ENCODE data around the gene SELENOO. TPM values are rescaled to one million over a fixed set of nuclear protein-coding genes. Genes with fewer than 3 reads are reported as not detected.
A peak's percentile ranks its signal among the peaks of the same experiment; 100 is the strongest.

Gene SELENOO
- total RNA-seq, 1 experiment from 2014 or later = 28.6 TPM

- CTCF ChIA-PET = interaction anchor here (1.2 kb wide), 1 partner anchor 17 kb away, joined by 9 read pairs; no protein-coding TSS in a partner anchor
- Mint-ChIP-seq H3K9me3 (ENCODE audit: low read depth, unreplicated experiment) (no peaks in the 10 kb centered on the region), H3K4me1 (ENCODE audit: low read depth, unreplicated experiment) (peaks cover 8% of the 10 kb centered on the region), H3K4me3 (ENCODE audit: low read depth, unreplicated experiment) (no peak overlapping the region), H3K36me3 (ENCODE audit: insufficient read depth, unreplicated experiment) (peaks cover 77% of the 10 kb centered on the region), H3K27me3 (ENCODE audit: unreplicated experiment) (no peaks in the 10 kb centered on the region), H3K27ac (ENCODE audit: unreplicated experiment) (no peak overlapping the region)
- BruUV-seq (replicated peaks) = no TSS peak
- DNase-seq = no peak
- intact Hi-C loops (cut with micrococcal nuclease; ENCODE audit: unreplicated experiment) = no loop called here
- TF ChIP-seq CTCF (IDR thresholded peaks at IDR 0.05; ENCODE audit: unreplicated experiment) = no peak
Measured at GRCh38 chr22:50207383-50208140, 6.8 kb downstream of the SELENOO start.

- no peak for DNase-seq
- no peaks in the 10 kb centered on the region for H3K9me3 Mint-ChIP-seq (ENCODE audit: low read depth, unreplicated experiment)
- CTCF ChIA-PET = interaction anchor here (0.7 to 1.2 kb wide), 4 partner anchors 18 to 88 kb away, joined by 3 to 9 read pairs (median 6); no protein-coding TSS in a partner anchor
- no peak overlapping the region for H3K27ac Mint-ChIP-seq (ENCODE audit: unreplicated experiment)
- H3K27me3 Mint-ChIP-seq (ENCODE audit: unreplicated experiment) = no peaks in the 10 kb centered on the region
- TF ChIP-seq CTCF (IDR thresholded peaks at IDR 0.05; ENCODE audit: unreplicated experiment) = no peak
- peaks cover 75% of the 10 kb centered on the region for H3K36me3 Mint-ChIP-seq (ENCODE audit: insufficient read depth, unreplicated experiment)
- peaks cover 7% of the 10 kb centered on the region for H3K4me1 Mint-ChIP-seq (ENCODE audit: low read depth, unreplicated experiment)
- BruUV-seq (replicated peaks) = no TSS peak
- no peak overlapping the region for H3K4me3 Mint-ChIP-seq (ENCODE audit: low read depth, unreplicated experiment)
- intact Hi-C loops (cut with micrococcal nuclease; ENCODE audit: unreplicated experiment) = no loop called here
Measured at GRCh38 chr22:50208430-50208938, 7.7 kb downstream of the SELENOO start.

- no peak for TF ChIP-seq CTCF (IDR thresholded peaks at IDR 0.05; ENCODE audit: unreplicated experiment)
- CTCF ChIA-PET = interaction anchor here (0.7 to 1.2 kb wide), 4 partner anchors 19 to 87 kb away, joined by 3 to 9 read pairs (median 6); no protein-coding TSS in a partner anchor
Measured at GRCh38 chr22:50208939-50209892, 8.4 kb downstream of the SELENOO start.

GRCh38 chr22:50209893-50210292 lies 9.1 kb downstream of the SELENOO start:
- CTCF ChIA-PET = no interaction called here
- Mint-ChIP-seq H3K27me3 (ENCODE audit: unreplicated experiment) (no peaks in the 10 kb centered on the region), H3K27ac (ENCODE audit: unreplicated experiment) (peak overlapping the region; percentile 50), H3K9me3 (ENCODE audit: low read depth, unreplicated experiment) (no peaks in the 10 kb centered on the region), H3K4me3 (ENCODE audit: low read depth, unreplicated experiment) (no peak overlapping the region), H3K36me3 (ENCODE audit: insufficient read depth, unreplicated experiment) (peaks cover 75% of the 10 kb centered on the region), H3K4me1 (ENCODE audit: low read depth, unreplicated experiment) (peaks cover 7% of the 10 kb centered on the region)
- intact Hi-C loops (cut with micrococcal nuclease; ENCODE audit: unreplicated experiment) = loop anchor here (1.0 kb wide), 1 partner anchor 61 kb away; no protein-coding TSS in a partner anchor
- DNase-seq = peak; percentile 69
- no TSS peak for BruUV-seq (replicated peaks)
- peak; percentile 68 for TF ChIP-seq CTCF (IDR thresholded peaks at IDR 0.05; ENCODE audit: unreplicated experiment)

More at GRCh38 chr22:50208939-50209892, 8.4 kb downstream of the SELENOO start:
- peak overlapping the region; percentile 50 for H3K27ac Mint-ChIP-seq (ENCODE audit: unreplicated experiment)
- no peak for DNase-seq
- peaks cover 75% of the 10 kb centered on the region for H3K36me3 Mint-ChIP-seq (ENCODE audit: insufficient read depth, unreplicated experiment)
- no peaks in the 10 kb centered on the region for H3K27me3 Mint-ChIP-seq (ENCODE audit: unreplicated experiment)
- no TSS peak for BruUV-seq (replicated peaks)
- peaks cover 7% of the 10 kb centered on the region for H3K4me1 Mint-ChIP-seq (ENCODE audit: low read depth, unreplicated experiment)
- H3K4me3 Mint-ChIP-seq (ENCODE audit: low read depth, unreplicated experiment) = no peak overlapping the region
- intact Hi-C loops (cut with micrococcal nuclease; ENCODE audit: unreplicated experiment) = loop anchor here (1.0 kb wide), 1 partner anchor 60 kb away; no protein-coding TSS in a partner anchor
- no peaks in the 10 kb centered on the region for H3K9me3 Mint-ChIP-seq (ENCODE audit: low read depth, unreplicated experiment)

Data from Calu3 (cell line).